HUES48 (cell line): Measurements from ENCODE around the gene ARID5A.

ENCODE experiments used
- H3K27ac ChIP-seq: one replicate; pipeline ENCODE4 v1.7.0; 2013; ENCODE audit warnings: low read depth, low read length, inconsistent platforms
- H3K27me3 ChIP-seq: 2 replicates; pipeline ENCODE4 v1.6.1; 2013; ENCODE audit warnings: mild to moderate bottlenecking, low read length; ENCODE audit not compliant: control insufficient read depth, insufficient read depth
- H3K36me3 ChIP-seq: 2 replicates; pipeline ENCODE4 v1.6.1; 2013; ENCODE audit warnings: low read length; ENCODE audit not compliant: control insufficient read depth, insufficient read depth
- H3K4me1 ChIP-seq: 2 replicates; pipeline ENCODE4 v1.6.1; 2013; ENCODE audit warnings: mild to moderate bottlenecking, low read length; ENCODE audit not compliant: control insufficient read depth, insufficient read depth
- H3K4me3 ChIP-seq: 2 replicates; pipeline ENCODE4 v1.5.1; 2013; ENCODE audit warnings: mild to moderate bottlenecking, low read depth, low read length
- H3K9ac ChIP-seq: 2 replicates; pipeline ENCODE4 v1.6.1; 2013; ENCODE audit warnings: mild to moderate bottlenecking, low read depth, low read length, moderate library complexity
- H3K9me3 ChIP-seq: 2 replicates; pipeline ENCODE4 v1.6.1; 2013; ENCODE audit warnings: low read length; ENCODE audit not compliant: control insufficient read depth, insufficient read depth

The ARID5A gene

DNA sequence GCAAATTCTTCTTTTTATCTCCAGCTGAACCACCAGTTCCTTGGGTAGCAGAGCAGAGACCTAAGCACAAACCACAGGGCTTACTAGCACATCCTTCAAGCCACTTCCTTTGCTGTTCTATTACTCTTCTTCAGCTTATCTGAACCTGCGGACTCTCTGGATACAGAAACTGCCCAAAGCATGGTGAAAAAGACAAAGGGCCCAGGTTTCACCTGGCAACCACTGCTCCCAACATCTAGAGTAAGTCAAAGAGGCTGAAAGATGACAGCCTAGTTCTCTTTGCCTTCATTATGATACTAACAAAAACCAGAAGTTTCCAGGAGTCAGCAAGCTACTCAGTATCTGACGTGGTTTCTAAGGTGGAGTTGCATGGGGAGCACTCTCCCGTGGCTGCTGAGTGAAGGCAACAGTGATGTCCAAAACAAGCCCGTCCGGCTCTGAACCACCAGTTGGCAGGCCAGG, 58.2 kb downstream of the ARID5A start:
- Histone ChIP-seq H3K4me3 (no peak overlapping the region), H3K27me3 (no peaks in the 10 kb centered on the region), H3K9me3 (no peaks in the 10 kb centered on the region), H3K27ac (no peak overlapping the region), H3K9ac (no peak overlapping the region), H3K36me3 (peaks cover 65% of the 10 kb centered on the region), H3K4me1 (no peaks in the 10 kb centered on the region)

DNA sequence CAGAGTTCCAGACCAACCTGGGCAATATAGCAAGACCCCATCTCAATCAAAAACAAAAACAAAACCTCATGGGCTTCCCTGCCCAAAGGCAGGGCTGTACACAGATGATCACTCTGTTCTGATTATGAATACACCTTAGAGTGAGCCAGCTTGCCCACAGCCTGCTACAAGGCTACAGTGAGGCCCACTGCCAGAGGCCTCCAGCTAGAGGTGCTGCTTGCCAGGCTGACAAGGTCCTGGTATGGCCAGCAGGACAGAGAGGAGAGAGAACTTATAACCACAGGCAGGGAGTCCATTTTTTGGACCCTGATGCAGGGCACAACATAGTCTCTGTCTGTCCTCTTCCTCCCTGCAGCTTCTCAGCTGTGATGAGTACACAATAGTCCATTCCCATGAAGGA, 60.0 kb downstream of the ARID5A start:
- Histone ChIP-seq H3K4me3 (no peak overlapping the region), H3K9me3 (no peaks in the 10 kb centered on the region), H3K27ac (no peak overlapping the region), H3K27me3 (no peaks in the 10 kb centered on the region), H3K36me3 (peaks cover 84% of the 10 kb centered on the region), H3K9ac (no peak overlapping the region), H3K4me1 (no peaks in the 10 kb centered on the region)

DNA sequence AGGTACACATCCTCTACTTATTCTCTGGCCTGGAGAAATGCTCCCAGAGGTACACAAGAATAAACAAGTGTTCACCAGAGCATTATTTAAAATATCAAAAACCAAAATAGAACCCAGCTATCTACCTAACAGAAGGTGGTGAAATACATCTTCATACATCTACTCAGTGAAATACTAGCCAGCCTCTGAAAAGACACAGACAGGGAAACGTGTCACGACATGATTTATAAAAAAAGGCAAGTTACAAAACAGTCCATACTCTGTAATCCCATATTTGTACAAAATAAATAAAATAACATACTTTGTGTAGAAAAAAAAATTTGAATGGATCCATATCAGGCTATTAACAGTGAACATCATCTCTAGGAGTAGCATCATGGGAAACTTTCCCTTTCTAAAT, 63.4 kb downstream of the ARID5A start:
- Histone ChIP-seq H3K4me3 (no peak overlapping the region), H3K9me3 (no peaks in the 10 kb centered on the region), H3K36me3 (peaks cover 93% of the 10 kb centered on the region), H3K4me1 (no peaks in the 10 kb centered on the region), H3K27ac (no peak overlapping the region), H3K9ac (no peak overlapping the region), H3K27me3 (no peaks in the 10 kb centered on the region)

DNA sequence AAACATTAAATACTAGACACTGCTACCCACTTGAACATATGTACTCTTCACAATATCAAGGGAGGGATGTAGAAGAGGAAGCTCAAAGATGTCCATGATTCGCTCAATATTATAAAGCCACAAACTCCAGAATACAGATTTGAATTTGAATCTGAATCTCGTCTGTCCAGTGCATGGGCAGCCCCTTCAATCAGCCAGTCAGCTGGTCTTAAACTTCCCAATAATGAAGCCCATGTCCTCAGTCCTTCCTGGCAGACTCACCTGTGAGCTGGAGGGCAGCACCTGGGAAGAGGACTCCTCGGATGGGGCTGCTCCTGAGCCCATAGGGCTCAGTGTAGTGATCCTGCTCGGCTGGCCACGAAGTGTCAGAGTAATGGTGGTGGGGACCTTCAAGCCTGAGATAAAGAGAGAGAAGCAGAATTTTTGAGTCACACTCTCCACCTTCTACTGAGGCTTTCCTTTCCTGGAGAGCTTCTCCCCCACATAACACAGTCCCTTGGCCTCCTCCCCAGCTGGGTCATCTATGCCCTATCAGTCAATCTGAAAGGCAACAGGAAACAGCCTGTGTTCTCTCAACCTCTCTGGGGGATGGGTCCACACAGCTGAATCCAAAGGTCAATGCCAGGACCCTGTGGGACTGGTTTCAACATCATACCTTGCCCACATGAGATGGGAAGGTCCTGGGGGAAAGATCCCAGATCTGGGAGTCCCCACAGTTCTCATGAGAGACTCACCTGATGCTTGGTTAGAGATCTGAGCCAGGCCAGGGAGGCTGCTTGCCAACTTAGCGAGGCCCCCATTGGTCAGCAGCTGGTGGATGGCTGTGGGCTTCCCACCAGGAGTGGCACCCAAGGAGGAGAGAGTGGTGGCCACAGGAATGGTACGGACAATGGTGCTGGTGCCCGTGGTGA, 65.1 kb downstream of the ARID5A start:
- no peaks in the 10 kb centered on the region for H3K4me1 ChIP-seq
- no peak overlapping the region for H3K27ac ChIP-seq
- peaks cover 93% of the 10 kb centered on the region for H3K36me3 ChIP-seq
- H3K4me3 ChIP-seq: no peak overlapping the region
- H3K27me3 ChIP-seq: no peaks in the 10 kb centered on the region
- no peaks in the 10 kb centered on the region for H3K9me3 ChIP-seq
- no peak overlapping the region for H3K9ac ChIP-seq
